DND-41 (cell line): ENCODE results near the gene SLC35C1.

Experiments
- CTCF ChIP-seq: IDR thresholded peaks from 2 replicates; pipeline ENCODE4 v1.5.1; 2012; ENCODE audit warnings: borderline replicate concordance, low read length, moderate library complexity, mild to moderate bottlenecking; ENCODE audit not compliant: poor library complexity, severe bottlenecking; ENCODE audit errors: extremely low read depth
- EZH2 ChIP-seq: IDR thresholded peaks from 3 replicates; pipeline ENCODE4 v1.6.1; 2012; ENCODE audit warnings: borderline replicate concordance, low read depth, mild to moderate bottlenecking, moderate library complexity, low read length, inconsistent platforms; ENCODE audit not compliant: severe bottlenecking

GRCh38 chr11:45827123-45827522 lies 22.2 kb downstream of the SLC35C1 start:
- TF ChIP-seq CTCF (no peak), EZH2 (no peak)
